H9 (cell line): ENCODE measurements around the gene PDE6D. TPM values are rescaled to one million over a fixed set of nuclear protein-coding genes. Genes with fewer than 3 reads are reported as not detected.

Experiments
- DNase-seq: peaks from one replicate; pipeline ENCODE4 v3.0.0-alpha.2; 2017
- H2AFZ ChIP-seq: one replicate; pipeline ENCODE4 v1.6.1; 2013; ENCODE audit warnings: mild to moderate bottlenecking, low read length, control low read depth, moderate library complexity
- H2AK5ac ChIP-seq: 2 replicates; pipeline ENCODE4 v1.6.1; 2013; ENCODE audit warnings: low read length, control low read depth, mixed read lengths; ENCODE audit not compliant: insufficient read length
- H2BK120ac ChIP-seq: one replicate; pipeline ENCODE4 v1.6.1; 2013; ENCODE audit warnings: low read depth, mild to moderate bottlenecking, low read length, control low read depth, inconsistent platforms; ENCODE audit not compliant: poor library complexity, severe bottlenecking
- H2BK12ac ChIP-seq: 2 replicates; pipeline ENCODE4 v1.6.1; 2013; ENCODE audit warnings: low read length, control low read depth, mixed read lengths, low read depth; ENCODE audit not compliant: insufficient read length
- H2BK15ac ChIP-seq: 2 replicates; pipeline ENCODE4 v1.6.1; 2013; ENCODE audit warnings: low read depth, low read length, control low read depth
- H2BK20ac ChIP-seq: one replicate; pipeline ENCODE4 v1.6.1; 2013; ENCODE audit warnings: low read depth, mild to moderate bottlenecking, low read length, control low read depth, inconsistent platforms; ENCODE audit not compliant: poor library complexity, severe bottlenecking
- H2BK5ac ChIP-seq: 2 replicates; pipeline ENCODE4 v1.6.1; 2013; ENCODE audit warnings: low read length, control low read depth, mixed read lengths; ENCODE audit not compliant: insufficient read length
- H3K14ac ChIP-seq: 2 replicates; pipeline ENCODE4 v1.6.1; 2013; ENCODE audit warnings: low read length, control low read depth; ENCODE audit not compliant: insufficient read depth
- H3K18ac ChIP-seq: 2 replicates; pipeline ENCODE4 v1.6.1; 2013; ENCODE audit warnings: low read depth, mild to moderate bottlenecking, mixed read lengths, low read length, control low read depth; ENCODE audit not compliant: insufficient read length
- H3K23ac ChIP-seq: 2 replicates; pipeline ENCODE4 v1.6.1; 2013; ENCODE audit warnings: low read length, control low read depth, mixed read lengths, low read depth; ENCODE audit not compliant: insufficient read length
- H3K23me2 ChIP-seq: 2 replicates; pipeline ENCODE4 v1.6.1; 2013; ENCODE audit warnings: low read depth, mild to moderate bottlenecking, mixed read lengths, low read length, control low read depth; ENCODE audit not compliant: insufficient read length, poor library complexity, severe bottlenecking
- H3K27ac ChIP-seq: 2 replicates; pipeline ENCODE4 v1.5.1; 2013; ENCODE audit warnings: low read length, control low read depth, mixed read lengths, low read depth; ENCODE audit not compliant: insufficient read length
- H3K27me3 ChIP-seq: 2 replicates; pipeline ENCODE4 v1.6.1; 2013; ENCODE audit warnings: low read length, control low read depth, inconsistent platforms; ENCODE audit not compliant: insufficient read depth
- H3K4ac ChIP-seq: 2 replicates; pipeline ENCODE4 v1.6.1; 2013; ENCODE audit warnings: low read depth, mild to moderate bottlenecking, control low read depth, inconsistent platforms, low read length, moderate library complexity
- H3K4me1 ChIP-seq: 2 replicates; pipeline ENCODE4 v1.6.1; 2013; ENCODE audit warnings: low read length, control low read depth, inconsistent platforms; ENCODE audit not compliant: insufficient read depth
- H3K4me2 ChIP-seq: 2 replicates; pipeline ENCODE4 v1.6.1; 2013; ENCODE audit warnings: low read length, control low read depth, mixed read lengths; ENCODE audit not compliant: insufficient read length, insufficient read depth
- H3K56ac ChIP-seq: 2 replicates; pipeline ENCODE4 v1.6.1; 2013; ENCODE audit warnings: low read depth, mild to moderate bottlenecking, mixed read lengths, low read length, control low read depth; ENCODE audit not compliant: insufficient read length
- H3K79me1 ChIP-seq: 2 replicates; pipeline ENCODE4 v1.6.1; 2013; ENCODE audit warnings: low read depth, mild to moderate bottlenecking, moderate library complexity, low read length, control low read depth, inconsistent platforms; ENCODE audit not compliant: insufficient read depth, poor library complexity, severe bottlenecking
- H3K79me2 ChIP-seq: 2 replicates; pipeline ENCODE4 v1.6.1; 2013; ENCODE audit warnings: low read length, control low read depth, inconsistent platforms; ENCODE audit not compliant: insufficient read depth
- H3K9ac ChIP-seq: 2 replicates; pipeline ENCODE4 v1.6.1; 2013; ENCODE audit warnings: low read length, control low read depth, mixed read lengths; ENCODE audit not compliant: insufficient read length; ENCODE audit errors: extremely low read depth
- H3K9me3 ChIP-seq: one replicate; pipeline ENCODE4 v1.6.1; 2013; ENCODE audit warnings: low read depth, low read length, inconsistent platforms; ENCODE audit not compliant: control insufficient read depth
- H3T11ph ChIP-seq: one replicate; pipeline ENCODE4 v1.6.1; 2013; ENCODE audit warnings: mild to moderate bottlenecking, low read length, control low read depth, inconsistent platforms
- H4K20me1 ChIP-seq: one replicate; pipeline ENCODE4 v1.6.1; 2013; ENCODE audit not compliant: control insufficient read depth, insufficient read length, insufficient read depth
- H4K5ac ChIP-seq: 2 replicates; pipeline ENCODE4 v1.6.1; 2013; ENCODE audit warnings: low read depth, mild to moderate bottlenecking, mixed read lengths, low read length, control low read depth; ENCODE audit not compliant: insufficient read length
- H4K8ac ChIP-seq: replicated peaks from 2 replicates; pipeline ENCODE4 v1.6.1; 2013; ENCODE audit warnings: low read length, control low read depth, mixed read lengths, low read depth; ENCODE audit not compliant: insufficient read length
- H4K91ac ChIP-seq: 2 replicates; pipeline ENCODE4 v1.6.1; 2013; ENCODE audit warnings: low read depth, mild to moderate bottlenecking, moderate library complexity, mixed read lengths, low read length, control low read depth; ENCODE audit not compliant: insufficient read length
- H3K27ac Mint-ChIP-seq, 3 experiments: 2 replicates in 2 of 3; 3 replicates in 1 of 3; pipeline ENCODE4 v1.8.0; 2020 to 2021; ENCODE audit warnings: mixed read lengths in 3 of 3, mild to moderate bottlenecking in 1 of 3, moderate library complexity in 1 of 3
- H3K27me3 Mint-ChIP-seq: 2 replicates; pipeline ENCODE4 v1.8.0; 2021; ENCODE audit warnings: low read depth, mild to moderate bottlenecking, moderate library complexity, mixed read lengths
- H3K36me3 Mint-ChIP-seq, 3 experiments: 2 replicates in 2 of 3; 3 replicates in 1 of 3; pipeline ENCODE4 v1.8.0; 2020 to 2021; ENCODE audit warnings: low read depth in 3 of 3, mixed read lengths in 3 of 3; ENCODE audit not compliant: insufficient read depth in 1 of 3
- H3K4me1 Mint-ChIP-seq, 2 experiments: 2 replicates each; pipeline ENCODE4 v1.8.0; 2020; ENCODE audit warnings: mixed read lengths in 2 of 2
- H3K4me3 Mint-ChIP-seq, 2 experiments: 2 replicates in 1 of 2; 3 replicates in 1 of 2; pipeline ENCODE4 v1.8.0; 2020 to 2021; ENCODE audit warnings: mild to moderate bottlenecking in 2 of 2, mixed read lengths in 2 of 2, moderate library complexity in 1 of 2
- H3K9me3 Mint-ChIP-seq, 2 experiments: 2 replicates in 1 of 2; 3 replicates in 1 of 2; pipeline ENCODE4 v1.8.0; 2020; ENCODE audit warnings: mild to moderate bottlenecking in 2 of 2, mixed read lengths in 2 of 2, moderate library complexity in 1 of 2
- WGBS: extraction: QIAGEN DNeasy Blood & Tissue Kit; methylation state at CpG from one replicate; pipeline ENCODE4 v1.1.7; 2013; ENCODE audit warnings: missing lambda C conversion rate, low lambda C conversion rate, mixed read lengths; ENCODE audit not compliant: insufficient read length; ENCODE audit errors: extremely low coverage; 5-methylcytosine and 5-hydroxymethylcytosine counted together
- total RNA-seq: library from RNA; stranded (reverse); gene quantifications from 2 replicates; pipeline ENCODE4 v1.2.1, GENCODE V29; 2021
- TF ChIP-seq, protein P1 (sequence below): fragments of 200-600 bp; sonication (generic); conservative IDR thresholded peaks from 3 replicates; pipeline ENCODE4 v1.8.0; 2021; ENCODE audit warnings: antibody characterized with exemption, mild to moderate bottlenecking

PDE6D gene
- total RNA-seq, 1 experiment from 2014 or later, result 33.7 TPM

DNA sequence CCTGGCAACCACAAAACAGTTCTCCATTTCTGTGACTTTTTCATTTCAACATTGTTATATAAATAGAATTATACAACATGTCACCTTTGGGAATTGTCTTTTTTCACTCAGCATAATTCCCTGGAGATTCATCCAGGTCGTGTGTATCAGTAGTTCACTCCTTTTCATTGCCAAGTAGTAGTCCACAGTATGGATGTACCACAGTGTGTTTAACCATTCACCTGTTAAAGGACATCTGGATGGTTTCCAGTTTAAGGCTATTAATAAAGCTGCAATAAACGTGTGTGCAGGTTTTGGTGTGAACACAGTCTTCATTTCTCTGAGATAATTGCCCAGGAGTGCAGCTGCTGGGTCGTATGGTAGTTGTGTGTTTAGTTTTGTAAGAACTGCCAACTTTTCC lies 40.8 kb upstream of the PDE6D start:
- Mint-ChIP-seq H3K9me3 (peaks cover 9 to 13% of the 10 kb centered on the region in 2 experiments), H3K4me3 (no peak overlapping the region), H3K27ac (no peak overlapping the region), H3K4me1 (no peaks in the 10 kb centered on the region), H3K36me3 (peaks cover 0 to 1% (median 0%) of the 10 kb centered on the region in 3 experiments; a peak in 1 of 7 replicates), H3K27me3 (peaks cover 10% of the 10 kb centered on the region)
- Histone ChIP-seq H3K4me2 (no peak overlapping the region), H3K56ac (no peak overlapping the region), H3K9me3 (no peaks in the 10 kb centered on the region), H3K18ac (no peak overlapping the region), H4K91ac (no peak overlapping the region), H2BK5ac (no peak overlapping the region), H3K23ac (no peak overlapping the region), H3K4ac (no peak overlapping the region), H3K79me2 (no peaks in the 10 kb centered on the region), H3K9ac (no peak overlapping the region), H3K79me1 (no peaks in the 10 kb centered on the region), H3K23me2 (no peaks in the 10 kb centered on the region), H2AFZ (no peak overlapping the region), H3K27ac (no peak overlapping the region), H3K27me3 (no peaks in the 10 kb centered on the region), H3K4me1 (no peaks in the 10 kb centered on the region), H4K20me1 (no peaks in the 10 kb centered on the region), H2BK12ac (no peak overlapping the region), H4K5ac (no peak overlapping the region), H2BK120ac (no peak overlapping the region), H2AK5ac (no peak overlapping the region), H2BK20ac (no peak overlapping the region), H4K8ac (no peak overlapping the region), H3K14ac (no peak overlapping the region), H3T11ph (no peak overlapping the region), H2BK15ac (no peak overlapping the region)
- TF ChIP-seq, protein P1, sequence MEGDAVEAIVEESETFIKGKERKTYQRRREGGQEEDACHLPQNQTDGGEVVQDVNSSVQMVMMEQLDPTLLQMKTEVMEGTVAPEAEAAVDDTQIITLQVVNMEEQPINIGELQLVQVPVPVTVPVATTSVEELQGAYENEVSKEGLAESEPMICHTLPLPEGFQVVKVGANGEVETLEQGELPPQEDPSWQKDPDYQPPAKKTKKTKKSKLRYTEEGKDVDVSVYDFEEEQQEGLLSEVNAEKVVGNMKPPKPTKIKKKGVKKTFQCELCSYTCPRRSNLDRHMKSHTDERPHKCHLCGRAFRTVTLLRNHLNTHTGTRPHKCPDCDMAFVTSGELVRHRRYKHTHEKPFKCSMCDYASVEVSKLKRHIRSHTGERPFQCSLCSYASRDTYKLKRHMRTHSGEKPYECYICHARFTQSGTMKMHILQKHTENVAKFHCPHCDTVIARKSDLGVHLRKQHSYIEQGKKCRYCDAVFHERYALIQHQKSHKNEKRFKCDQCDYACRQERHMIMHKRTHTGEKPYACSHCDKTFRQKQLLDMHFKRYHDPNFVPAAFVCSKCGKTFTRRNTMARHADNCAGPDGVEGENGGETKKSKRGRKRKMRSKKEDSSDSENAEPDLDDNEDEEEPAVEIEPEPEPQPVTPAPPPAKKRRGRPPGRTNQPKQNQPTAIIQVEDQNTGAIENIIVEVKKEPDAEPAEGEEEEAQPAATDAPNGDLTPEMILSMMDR, result no peak
- no CpG with 5 or more reads among the region's 3 CpGs for WGBS
- DNase-seq, result no peak
